ENCODE results near the gene NEB.

The NEB gene

DNA sequence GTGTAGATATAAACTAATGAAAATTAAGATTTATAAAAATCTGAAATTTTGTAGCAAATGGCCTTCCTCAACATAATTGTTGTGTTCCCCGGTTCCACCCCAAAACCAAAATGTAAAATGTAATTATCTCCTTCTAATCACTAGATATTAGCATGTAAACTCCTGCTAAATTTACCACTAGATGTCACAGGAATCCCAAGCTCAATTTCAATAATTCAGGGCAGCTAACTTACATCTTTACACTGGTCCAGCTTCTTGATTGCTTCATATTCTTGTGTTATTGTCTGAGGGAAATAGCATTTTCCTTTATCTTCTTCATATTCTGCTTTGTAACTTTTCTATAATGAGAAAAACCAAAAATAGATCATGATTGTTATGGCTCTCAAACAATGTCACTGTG lies 42.6 kb downstream of the NEB start:
- DNase-seq (ENCODE audit: low read depth) = no peak

DNA sequence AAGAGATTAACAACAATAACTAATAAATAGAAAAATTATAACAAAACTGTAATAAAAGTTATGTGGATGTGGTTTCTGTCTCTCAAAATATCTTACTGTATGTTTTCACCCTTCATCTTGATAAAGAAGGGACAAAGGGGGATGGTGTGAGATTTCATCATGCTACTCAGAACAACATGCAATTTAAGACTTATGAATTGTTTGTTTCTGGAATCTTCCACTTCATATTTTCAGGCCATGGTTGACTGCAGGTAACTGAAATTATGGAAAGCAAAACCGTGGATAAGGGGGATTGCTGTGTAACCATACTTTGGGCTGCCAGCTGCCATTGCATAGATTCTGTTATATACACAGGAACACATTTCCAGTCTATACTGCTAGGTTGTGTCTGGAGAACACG lies 45.6 kb downstream of the NEB start:
- DNase-seq (ENCODE audit: low read depth) = no peak

DNA sequence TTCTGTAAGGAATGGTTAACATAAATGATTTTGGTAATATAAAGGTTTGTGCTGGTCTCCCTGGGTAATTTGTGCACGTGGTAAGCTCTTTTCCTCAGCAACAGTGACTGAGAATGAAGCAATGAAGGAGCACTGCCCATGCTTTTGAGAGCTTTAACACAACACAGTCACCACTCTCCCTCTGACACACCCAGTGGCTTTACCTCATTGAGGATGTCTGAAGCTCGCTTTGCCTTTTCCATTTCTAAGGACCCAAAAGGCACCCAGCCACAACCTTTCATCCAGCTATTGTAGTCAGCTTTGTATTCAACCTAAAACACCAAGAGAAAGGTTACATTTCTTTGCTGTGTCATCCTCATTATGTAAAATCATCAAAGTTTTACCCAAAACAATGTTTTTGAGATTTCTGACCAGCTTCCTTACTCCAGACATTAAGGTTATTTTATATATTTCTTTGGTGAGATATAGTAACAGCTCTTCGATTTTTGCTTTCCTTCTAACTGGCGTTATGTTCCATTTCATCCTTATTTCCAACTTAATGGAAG lies 51.7 kb downstream of the NEB start:
- no peak for DNase-seq (ENCODE audit: low read depth)

DNA sequence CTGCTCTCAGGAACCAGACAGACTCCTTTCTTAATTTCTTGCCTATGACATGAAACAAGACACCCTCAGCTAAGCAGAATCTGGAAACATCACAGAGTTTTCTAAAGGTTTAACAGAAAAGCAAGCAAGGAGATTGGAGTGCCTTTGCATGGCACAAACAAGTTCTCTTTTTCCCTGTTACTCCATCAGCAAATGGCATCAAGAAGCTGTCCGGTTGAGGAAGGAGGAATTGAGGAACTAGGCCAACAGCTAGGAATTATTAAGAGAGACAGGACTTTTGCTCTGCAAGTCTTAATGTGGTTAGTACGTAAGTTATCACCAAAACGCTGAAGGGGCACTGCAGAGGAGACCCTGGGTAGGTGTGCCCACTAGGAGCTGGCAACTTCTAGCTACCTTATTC lies 53.2 kb downstream of the NEB start:
- no peak for DNase-seq (ENCODE audit: low read depth)

DNA sequence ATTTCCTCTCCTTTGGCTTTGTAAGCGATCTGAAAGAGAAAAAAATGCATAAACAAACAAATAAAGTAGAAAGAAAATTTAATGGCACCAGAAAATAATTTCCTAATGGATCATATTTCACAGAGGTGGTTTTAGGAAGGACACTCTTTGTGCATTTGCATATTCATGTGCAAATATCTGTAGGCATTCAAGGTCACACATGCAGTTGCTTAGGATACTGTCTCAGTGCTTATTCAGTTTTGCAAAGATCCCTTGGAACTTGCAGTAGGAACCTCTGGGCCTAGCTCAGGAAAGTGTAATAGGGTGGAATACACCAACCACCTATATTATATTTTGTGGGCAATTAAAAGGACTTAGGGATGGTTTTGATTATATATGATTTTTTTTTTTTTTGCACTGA lies 54.3 kb downstream of the NEB start:
- no peak for DNase-seq (ENCODE audit: low read depth)

DNA sequence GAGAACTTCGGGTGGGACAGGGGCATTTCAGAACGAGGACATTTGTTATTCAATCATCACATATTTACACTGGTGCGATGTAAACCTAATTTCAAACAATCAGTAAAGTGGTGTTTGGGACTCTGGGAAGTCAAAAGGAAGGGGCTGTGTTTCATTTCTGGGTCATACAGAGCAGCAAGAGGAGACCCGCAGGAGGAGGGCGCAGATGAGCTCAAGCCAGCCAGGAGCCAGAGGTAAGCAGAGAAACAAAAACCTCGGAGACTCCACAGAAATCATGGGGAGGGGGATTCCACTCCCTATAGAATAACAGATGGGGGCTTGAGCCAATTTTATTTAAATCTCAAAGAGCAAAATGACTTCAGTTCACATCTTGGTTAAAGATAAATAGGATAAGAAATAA lies 55.4 kb downstream of the NEB start:
- no peak for DNase-seq (ENCODE audit: low read depth)

DNA sequence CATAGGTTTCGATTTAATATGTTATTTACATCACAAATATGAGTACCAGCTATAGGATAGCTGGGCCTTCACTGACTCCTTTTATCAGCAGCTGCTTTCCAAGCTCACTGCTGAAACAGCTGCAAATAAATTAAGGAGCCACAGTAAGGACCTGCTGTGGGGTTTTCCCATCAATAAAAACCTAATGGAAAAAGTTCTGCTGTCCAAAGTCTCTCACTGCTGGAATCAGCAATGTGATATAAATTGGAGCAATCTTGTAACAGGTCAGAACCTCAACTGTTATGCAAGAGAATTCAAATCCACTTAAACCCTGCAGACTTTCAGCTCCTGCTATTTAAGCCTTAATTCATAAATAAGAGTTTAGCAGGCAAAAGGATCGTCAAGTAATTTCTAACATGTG lies 61.3 kb downstream of the NEB start:
- DNase-seq (ENCODE audit: low read depth) = no peak

DNA sequence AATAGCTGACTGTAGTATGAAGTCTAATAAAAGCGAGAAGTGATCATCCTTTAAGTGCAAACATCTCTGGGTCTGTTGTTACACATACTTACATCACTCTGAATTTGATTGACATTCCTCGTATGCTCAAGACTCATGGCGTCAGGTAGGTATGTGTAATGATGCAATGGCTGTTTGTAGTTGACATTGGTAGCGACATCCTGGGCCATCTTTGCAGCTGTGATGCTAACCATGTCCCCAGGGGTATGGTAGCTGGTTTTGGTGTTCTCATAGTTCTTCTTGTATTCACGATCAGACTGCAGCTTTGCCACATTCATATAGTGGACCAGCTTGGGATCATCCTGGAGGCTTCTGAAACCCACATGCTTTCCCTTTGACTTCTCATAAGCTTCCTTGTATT lies 62.0 kb downstream of the NEB start:
- DNase-seq (ENCODE audit: low read depth) = no peak

DNA sequence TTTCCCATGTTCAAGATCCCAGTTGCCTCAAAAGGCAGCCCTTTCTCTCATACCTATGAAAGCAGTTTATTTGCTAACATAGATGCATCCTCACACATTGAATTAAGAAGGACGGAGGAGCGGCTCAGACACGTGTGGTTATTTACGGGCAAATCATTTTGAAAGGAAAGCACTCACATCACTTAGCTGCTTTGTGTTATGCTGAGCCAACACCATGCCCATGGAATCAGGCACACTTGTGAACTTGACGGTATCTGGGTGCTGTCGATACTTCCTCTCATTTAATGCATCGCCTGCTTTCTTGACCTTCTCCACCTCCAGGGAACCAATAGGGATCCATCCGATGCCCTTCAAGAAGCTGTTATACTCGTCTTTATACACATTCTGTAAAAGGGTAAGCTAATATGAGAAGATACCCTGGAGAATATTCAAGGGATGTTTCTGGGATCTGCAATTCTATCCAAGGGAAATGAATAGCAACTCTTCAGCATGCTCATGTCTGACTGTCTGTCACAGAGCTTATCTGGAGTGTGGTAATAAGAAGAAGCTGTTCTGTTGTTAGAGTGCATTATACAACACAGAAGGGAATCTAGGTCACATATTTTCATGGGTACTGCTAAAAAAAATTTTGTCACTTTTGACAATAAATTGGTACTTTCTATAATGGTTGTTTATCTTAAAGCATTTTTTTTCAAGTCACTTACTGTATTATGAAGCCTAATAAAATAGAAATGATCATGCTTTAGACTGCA lies 63.3 kb downstream of the NEB start:
- DNase-seq (ENCODE audit: low read depth) = no peak

DNA sequence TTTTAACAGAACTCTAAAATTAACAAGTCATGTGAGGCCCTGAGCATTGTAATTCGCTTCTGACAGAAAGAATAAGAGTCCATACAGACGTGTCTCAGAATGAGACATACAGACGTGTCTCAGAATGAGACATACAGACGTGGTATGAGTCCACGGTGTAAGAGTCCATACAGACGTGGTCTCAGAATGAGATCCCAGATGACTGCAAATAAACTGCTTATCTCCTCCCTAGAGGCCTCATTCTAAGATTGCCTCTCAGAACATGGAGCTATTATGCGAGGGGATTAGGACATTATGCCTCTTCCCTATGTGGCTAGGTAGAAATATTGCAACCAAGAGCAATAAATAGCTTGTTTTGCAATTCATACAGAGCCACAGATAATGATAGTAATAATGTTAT lies 63.9 kb downstream of the NEB start:
- DNase-seq (ENCODE audit: low read depth) = no peak

DNA sequence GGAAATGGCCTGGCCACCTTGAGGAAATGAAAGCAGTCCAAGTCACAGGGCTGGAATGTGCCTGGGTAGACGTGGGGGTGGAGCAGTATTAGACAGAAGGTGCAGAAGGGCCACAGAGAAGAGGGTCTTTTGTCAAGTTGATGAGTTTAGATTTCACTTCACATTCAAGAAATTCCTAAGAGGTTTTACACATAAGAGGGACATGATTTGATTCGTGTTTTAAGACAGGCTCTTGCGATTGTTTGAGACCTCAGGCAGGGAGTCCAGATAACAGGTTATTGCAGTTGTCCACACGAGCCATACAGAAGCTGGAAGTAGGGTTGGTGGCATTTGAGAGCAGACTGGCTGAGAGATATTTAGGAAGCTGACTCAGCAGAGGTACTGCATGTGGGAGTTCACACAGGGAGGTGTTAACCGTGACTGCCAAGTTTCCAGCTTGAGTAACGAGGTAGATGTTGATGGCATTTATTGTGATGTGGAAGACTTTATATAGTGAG lies 64.6 kb downstream of the NEB start:
- DNase-seq (ENCODE audit: low read depth) = no peak

DNA sequence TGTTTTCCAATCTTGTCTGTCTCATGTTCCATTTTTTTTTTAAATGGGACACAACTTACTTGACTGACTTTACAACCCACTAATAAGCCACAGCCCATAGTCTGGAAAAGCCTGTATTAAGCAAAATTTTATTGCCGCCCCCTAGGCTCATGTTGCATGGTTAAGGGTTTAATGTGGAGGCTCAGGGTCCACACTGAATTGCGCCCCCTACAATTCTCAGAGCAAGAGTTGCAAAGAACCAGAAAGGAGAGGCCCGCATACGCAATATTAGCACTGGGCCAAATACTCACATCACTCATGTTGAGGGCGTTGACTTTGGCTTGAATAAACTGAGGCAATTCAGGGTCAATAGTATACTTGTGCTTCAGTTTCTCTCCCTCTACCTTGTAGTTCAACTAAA lies 65.5 kb downstream of the NEB start:
- DNase-seq (ENCODE audit: low read depth) = no peak

DNA sequence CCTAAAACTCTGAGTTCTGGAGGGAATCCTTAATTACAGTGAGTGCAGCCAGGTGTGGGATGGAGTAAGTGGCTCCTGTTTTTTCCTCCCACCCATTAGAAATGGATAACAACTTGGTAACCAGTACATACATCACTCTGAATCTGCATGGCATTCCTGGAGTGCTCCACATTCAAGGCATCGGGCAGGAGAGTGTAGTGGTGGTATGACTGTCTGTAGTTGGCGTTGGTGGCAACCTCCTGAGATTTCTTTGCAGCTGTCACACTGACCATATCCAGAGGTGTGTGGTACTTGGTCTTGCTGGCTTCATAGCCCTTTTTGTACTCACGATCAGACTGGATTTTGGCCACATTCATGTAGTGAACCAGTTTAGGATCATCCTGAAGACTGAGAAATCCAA lies 68.3 kb downstream of the NEB start:
- DNase-seq (ENCODE audit: low read depth) = no peak

DNA sequence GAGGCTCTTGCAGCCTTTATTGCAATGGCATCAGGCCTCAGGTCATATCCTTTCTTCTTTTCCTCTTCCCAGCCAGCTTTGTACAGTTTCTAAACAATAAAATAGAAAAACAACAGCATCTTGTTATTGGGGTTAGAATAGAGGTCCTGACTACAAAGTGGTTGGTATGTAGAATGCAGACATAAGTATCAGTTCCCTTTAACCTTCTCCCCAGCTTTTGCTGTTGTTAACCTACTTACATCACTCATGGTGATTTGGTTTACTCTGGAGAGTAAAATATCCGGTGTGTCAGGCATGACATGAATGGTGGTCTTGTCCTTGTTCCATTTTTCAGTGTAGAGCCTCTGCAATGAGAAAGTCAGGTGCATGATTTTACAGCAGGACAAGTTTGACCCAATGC lies 69.8 kb downstream of the NEB start:
- no peak for DNase-seq (ENCODE audit: low read depth)

DNA sequence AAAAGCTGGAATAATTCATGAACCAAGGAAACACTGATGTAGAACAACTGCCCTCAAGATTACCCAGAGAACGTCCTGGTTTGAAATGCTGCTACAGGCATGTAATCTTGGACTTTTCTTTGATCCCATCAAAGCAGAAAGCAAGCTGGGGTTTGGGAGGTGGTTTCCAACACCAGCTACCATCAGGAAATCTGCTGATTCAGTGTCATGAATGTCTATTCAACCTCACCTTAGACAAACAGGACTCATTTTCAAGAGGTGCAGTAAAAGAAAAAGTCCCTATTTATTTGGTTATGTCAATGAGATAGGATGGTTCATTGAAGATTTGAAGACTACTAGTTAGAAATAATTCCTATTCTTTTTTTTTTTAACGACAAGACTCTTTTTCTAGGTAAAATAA lies 72.7 kb downstream of the NEB start:
- DNase-seq (ENCODE audit: low read depth) = no peak

DNA sequence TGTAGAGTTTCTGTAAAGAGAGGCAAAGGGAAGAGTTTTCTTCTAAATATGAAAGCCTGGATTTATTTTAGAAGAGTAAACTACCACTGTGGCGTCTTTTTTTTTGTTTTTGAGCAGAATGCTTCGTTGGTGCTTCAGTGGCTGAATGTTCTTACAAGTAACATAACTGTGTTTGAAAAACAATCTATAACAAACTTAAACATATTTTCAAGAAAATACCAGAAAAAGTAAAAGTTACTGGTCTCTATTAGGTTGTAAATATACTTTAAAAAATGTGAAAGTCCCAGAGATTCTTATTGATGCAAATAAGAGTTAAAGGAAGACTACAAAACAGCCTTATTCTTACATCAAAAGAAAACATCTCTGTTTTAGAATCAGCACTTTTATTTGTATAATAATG lies 76.2 kb downstream of the NEB start:
- no peak for DNase-seq (ENCODE audit: low read depth)

DNA sequence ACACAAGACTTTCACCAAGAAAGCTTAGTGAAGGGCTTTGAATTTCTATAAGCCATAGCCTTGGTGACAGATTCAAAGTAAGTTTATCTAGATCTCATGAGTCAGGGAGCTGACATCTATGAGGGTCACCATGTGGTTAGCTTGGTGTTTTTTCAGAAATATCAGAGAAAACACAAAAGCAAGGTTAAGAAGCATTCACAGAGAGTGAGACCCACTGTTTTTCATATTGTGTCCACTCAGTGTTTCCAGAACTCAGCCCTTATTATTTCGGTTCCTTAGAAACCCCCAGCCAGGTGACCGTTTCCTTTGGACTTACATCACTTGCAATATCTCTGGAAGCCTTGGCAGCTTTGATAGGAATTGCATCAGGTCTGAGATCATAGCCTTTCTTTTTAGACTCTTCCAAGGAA lies 76.6 kb downstream of the NEB start:
- DNase-seq (ENCODE audit: low read depth) = no peak

DNA sequence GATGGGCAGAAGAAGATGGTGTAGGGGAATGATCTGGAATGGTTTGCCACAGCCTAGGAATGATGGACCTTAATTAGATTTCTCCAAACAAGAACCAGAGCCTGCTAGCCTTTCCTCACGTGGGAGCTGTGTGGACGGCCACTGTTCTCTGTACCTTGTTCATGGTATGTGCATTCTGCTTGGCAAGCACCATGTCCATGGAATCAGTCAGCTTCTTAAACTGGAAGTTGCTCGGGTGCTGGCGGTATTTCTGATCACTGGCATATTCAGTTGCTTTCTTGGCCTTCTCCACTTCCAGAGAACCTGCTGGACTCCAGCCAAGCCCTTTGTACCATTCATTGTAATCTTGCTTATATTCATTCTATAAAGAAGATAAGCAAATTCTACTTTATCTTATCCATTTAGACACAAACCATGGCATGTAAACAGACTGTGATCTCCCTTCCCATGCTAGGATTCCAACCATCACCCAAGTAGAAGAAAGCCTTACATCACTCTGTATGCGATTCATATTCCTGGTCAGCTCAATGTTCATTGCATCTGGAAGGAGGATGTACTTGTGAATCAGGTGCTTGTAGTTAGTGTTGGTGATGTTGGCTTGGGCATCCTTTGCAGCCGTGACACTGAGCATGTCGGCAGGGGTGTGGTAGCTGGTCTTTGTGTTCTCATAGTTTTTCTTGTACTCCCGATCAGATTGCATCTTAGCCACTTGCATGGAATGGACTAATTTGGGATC lies 78.4 kb downstream of the NEB start:
- no peak for DNase-seq (ENCODE audit: low read depth)

DNA sequence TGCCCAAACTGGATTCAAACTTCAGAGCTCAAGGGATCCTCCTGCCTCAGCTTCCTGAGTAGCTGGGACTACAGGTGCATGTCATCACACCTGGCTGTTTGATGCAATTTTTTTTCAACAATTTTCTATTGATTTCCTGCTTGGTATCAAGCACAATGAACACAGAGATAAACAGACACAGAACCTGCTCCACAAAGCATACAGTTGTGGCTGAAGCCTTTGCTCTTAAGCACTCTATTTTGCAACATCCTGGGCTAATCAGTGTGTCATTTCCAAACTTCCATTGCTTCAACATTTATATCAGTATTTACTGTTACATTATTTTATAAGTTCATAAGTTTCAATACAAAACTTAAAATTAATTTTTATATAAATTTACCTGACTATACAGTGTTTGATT lies 79.4 kb downstream of the NEB start:
- DNase-seq (ENCODE audit: low read depth) = no peak

DNA sequence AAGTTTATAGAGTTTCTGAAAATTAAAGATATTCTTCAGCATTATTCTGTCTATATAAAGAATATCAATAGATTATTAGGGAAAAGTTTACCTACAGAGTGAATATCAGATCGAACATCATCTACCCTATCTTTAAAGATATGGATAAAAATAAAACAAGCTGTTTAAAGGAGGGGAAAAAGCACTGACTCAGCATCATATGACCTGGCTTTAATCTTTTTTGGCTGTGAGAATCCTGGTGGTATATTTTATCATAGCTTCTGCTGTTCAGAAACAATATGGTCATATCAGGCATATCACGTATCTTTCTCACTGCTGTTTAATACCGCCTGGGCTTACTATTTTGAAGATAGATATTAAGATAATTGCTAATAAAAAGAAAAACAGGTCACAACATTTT lies 80.2 kb downstream of the NEB start:
- DNase-seq (ENCODE audit: low read depth) = no peak

DNA sequence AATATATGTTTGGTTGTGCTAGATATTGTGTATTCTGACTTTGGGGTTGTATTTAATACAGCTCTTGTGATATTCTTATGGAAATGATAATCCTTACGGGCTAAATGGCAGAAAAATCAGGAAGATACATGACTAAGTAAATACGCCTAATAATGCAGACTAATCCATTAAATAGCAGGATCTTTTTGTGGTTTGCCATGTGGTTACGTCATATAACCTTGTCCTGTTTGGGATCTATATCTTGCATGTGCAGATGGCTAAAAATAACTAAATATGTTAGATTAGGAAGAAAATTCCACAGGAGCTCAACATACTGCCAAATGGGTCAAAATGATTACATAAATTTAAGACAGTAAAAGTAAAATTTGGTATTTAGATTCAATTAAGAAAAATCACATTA lies 83.0 kb downstream of the NEB start:
- DNase-seq (ENCODE audit: low read depth) = no peak

DNA sequence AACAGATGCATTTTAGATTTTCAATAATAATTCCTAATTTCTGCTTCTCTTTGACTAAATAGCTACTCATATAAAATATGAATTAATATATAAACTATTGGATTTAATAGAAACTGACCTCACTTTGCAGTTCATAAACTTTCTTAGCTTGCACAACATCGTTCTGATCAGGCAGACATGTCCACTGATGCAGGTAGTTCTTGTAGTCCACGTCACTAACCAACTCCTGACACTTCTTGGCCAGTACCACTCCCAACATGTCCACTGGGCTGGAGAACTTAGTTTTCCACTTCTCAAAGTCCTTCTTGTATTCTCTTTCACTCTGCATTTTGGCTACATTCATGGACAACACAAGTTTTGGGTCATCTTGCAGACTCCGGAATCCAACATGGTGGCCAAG lies 83.8 kb downstream of the NEB start:
- DNase-seq (ENCODE audit: low read depth) = no peak

DNA sequence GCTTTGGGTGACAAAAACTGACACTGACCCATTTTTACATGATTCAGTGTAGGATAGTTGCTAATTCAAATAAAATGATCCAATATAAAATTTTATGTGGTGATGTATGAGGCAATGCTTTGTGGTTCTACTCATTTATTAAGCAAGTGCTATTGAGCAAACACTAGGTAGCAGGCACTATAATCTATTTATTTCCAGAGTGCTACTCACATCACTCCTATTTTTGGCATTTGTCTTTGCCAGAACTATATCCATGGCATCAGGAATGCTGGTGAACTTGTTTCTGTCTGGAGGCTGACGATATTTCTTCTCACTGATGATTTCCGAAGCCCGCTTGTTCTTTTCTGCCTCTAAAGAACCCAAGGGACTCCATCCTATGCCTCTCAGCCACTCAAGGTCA lies 84.3 kb downstream of the NEB start:
- no peak for DNase-seq (ENCODE audit: low read depth)

DNA sequence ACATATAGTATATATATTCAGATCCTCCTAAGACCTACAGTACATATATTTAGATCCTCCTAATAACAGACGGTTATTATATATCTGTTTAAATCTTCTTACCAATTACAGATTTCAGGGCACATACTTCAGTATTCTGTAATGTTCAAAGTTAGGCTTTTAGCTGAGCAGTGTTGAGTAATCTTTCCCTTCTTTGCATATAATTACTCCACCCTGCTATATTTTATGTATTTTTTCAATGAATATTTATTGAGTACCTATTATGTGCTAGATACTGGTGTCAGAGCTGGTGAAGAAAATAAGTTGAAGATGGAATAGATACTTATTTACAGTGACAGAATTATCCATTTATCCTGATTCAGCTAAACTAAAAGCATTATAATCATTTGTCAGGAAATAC lies 84.9 kb downstream of the NEB start:
- DNase-seq (ENCODE audit: low read depth) = no peak

All from EH (cell line).